ENCODE data around the gene HOXC12. TPM values are rescaled to one million over a fixed set of nuclear protein-coding genes. Genes with fewer than 3 reads are reported as not detected.

Gene HOXC12
- total RNA-seq, 4 donors from 2014 or later: not detected

DNA sequence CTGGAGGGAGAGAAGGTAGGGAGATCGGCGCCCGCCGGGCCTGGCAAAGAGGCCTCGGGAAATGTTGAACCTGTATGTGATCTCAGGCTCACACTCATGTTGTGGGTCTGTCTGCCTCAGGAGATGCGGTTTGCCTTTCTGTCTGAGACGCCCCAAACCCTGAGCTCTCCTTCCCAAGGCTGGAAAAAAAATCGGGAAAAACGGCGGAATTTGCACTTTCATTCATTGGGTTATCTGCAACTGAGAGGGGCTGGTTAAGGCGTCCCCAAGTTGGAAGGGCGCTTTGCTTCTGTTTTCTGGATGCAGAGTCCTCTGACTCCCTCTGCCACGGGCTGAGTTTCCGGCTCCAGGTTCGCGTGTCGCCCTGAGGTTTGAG, 40.3 kb downstream of the HOXC12 start:
- in situ Hi-C loops (cut with MboI; ENCODE audit: low sequenced_read_pairs in 4 of 4): loop anchor here in 3 of 4 donors (25.0 kb wide), 3 partner anchors 217 to 1717 kb away; partner anchors contain the start of genes GPR84 (in 2 of the 3), BLOC1S1 (in 1 of the 3), ITGA7 (in 1 of the 3) and RDH5 (in 1 of the 3)
- DNase-seq: no peak

GRCh38 chr12:53995378-53996239, 40.9 kb downstream of the HOXC12 start:
- DNase-seq: peak; percentile 86 to 95
- Histone ChIP-seq H3K9me3 (no peaks in the 10 kb centered on the region), H3K27ac (peak overlapping the region; percentile 94 to 100 (median 98)), H3K4me3 (peak overlapping the region; percentile 64 to 88 (median 80)), H3K4me1 (peaks cover 32 to 43% of the 10 kb centered on the region in 2 donors), H3K27me3 (peaks cover 0 to 2% (median 0%) of the 10 kb centered on the region in 3 donors), H3K36me3 (no peaks in the 10 kb centered on the region)
- peak; percentile 35 to 55 for ATAC-seq
- peak; percentile 97 to 98 for TF ChIP-seq POLR2A (IDR thresholded peaks at IDR 0.05)
- no peak for TF ChIP-seq CTCF (IDR thresholded peaks at IDR 0.05 in 4 of 5, conservative IDR thresholded peaks at IDR 0.05 in 1 of 5)
- in situ Hi-C loops (cut with MboI; ENCODE audit: low sequenced_read_pairs in 4 of 4) (loop anchor here in 3 of 4 donors (25.0 kb wide), 3 partner anchors 217 to 1717 kb away; partner anchors contain the start of genes GPR84 (in 2 of the 3), BLOC1S1 (in 1 of the 3), ITGA7 (in 1 of the 3) and RDH5 (in 1 of the 3)), intact Hi-C loops (cut with DNase I; ENCODE audit: low total_unique reads) (loop anchor here (10.0 kb wide), 2 partner anchors 951 to 1729 kb away; partner anchors contain the start of genes CD63 and RDH5)

More for the DNA sequence above, 40.3 kb downstream of the HOXC12 start:
- peak; percentile 2 to 3 for ATAC-seq
- Histone ChIP-seq H3K27me3 (peaks cover 0 to 2% (median 0%) of the 10 kb centered on the region in 3 donors), H3K4me3 (peak overlapping the region; percentile 64 to 88 (median 80)), H3K36me3 (no peaks in the 10 kb centered on the region), H3K4me1 (peaks cover 37 to 49% of the 10 kb centered on the region in 2 donors), H3K9me3 (no peaks in the 10 kb centered on the region), H3K27ac (peak overlapping the region; percentile 94 to 100 (median 98))
- TF ChIP-seq POLR2A (IDR thresholded peaks at IDR 0.05) (no peak), CTCF (IDR thresholded peaks at IDR 0.05 in 4 of 5, conservative IDR thresholded peaks at IDR 0.05 in 1 of 5) (no peak)
- intact Hi-C loops (cut with DNase I; ENCODE audit: low total_unique reads): loop anchor here (10.0 kb wide), 2 partner anchors 950 to 1730 kb away; partner anchors contain the start of genes CD63 and RDH5

DNA sequence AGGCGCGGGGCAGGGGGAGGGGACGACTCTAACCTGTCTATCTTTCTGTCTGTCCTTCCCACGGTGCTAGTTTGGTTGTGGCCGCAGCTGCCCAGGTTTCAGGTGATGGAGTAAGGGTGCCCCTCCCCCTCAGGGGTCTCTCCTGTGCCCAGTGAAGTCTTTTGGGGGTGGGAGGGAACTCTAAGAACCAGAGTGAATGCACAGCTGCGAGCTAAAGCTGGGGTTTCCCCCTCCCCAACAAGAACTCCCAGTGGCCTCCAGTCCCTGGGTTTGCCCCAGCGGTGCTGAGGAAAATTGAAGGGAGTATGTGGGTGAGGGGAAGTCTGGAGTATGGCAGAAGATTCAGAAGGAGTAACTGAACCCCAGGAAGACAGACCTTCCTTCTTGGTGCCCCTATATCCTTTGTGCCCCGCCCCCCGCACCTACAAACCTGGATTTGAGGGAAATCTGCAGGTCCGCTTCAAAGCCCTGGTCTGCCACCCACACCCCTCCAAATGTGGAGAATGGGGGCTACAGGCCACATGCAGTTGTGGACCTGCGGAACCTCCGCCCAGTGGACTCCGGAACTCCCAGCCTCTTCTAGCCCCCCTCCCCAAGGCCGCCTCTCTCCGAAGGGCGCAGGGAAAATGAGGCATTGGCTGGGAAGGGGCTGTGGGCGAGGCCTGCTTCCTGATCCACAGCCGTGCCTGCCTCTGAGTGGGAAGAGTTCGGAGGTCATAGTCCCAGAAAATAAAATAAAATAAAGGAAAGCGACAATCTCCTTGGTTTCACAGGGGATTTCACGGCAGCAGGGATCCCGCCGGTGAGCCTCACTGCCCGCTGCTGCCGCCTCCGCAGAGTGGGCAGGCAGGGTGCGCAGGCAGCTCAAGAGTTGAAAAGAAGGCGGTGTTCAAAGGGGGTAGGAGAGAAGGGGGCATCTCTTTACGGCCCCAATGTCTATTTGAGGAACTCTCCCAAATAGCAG, 41.8 kb downstream of the HOXC12 start:
- Histone ChIP-seq H3K36me3 (no peaks in the 10 kb centered on the region), H3K27ac (peak overlapping the region; percentile 94 to 100 (median 98)), H3K9me3 (no peaks in the 10 kb centered on the region), H3K4me1 (peaks cover 29 to 38% of the 10 kb centered on the region in 2 donors), H3K27me3 (peaks cover 0 to 4% (median 0%) of the 10 kb centered on the region in 3 donors), H3K4me3 (peak overlapping the region; percentile 64 to 88 (median 80))
- intact Hi-C loops (cut with DNase I; ENCODE audit: low total_unique reads): loop anchor here (10.0 kb wide), 2 partner anchors 952 to 1728 kb away; partner anchors contain the start of genes CD63 and RDH5
- in situ Hi-C loops (cut with MboI; ENCODE audit: low sequenced_read_pairs in 4 of 4): loop anchor here in 3 of 4 donors (25.0 kb wide), 3 partner anchors 216 to 1716 kb away; partner anchors contain the start of genes GPR84 (in 2 of the 3), BLOC1S1 (in 1 of the 3), ITGA7 (in 1 of the 3) and RDH5 (in 1 of the 3)
- ATAC-seq (peak in 1 of 2 donors; percentile 7), DNase-seq (peak in 1 of 2 donors; percentile 49)
- peak in 1 of 5 experiments; percentile 13 for TF ChIP-seq CTCF (IDR thresholded peaks at IDR 0.05 in 4 of 5, conservative IDR thresholded peaks at IDR 0.05 in 1 of 5)
- no peak for TF ChIP-seq POLR2A (IDR thresholded peaks at IDR 0.05)

Measured in gastrocnemius medialis (tissue), 4 donors.